ENCODE measurements around the gene RGS2. TPM values are rescaled to one million over a fixed set of nuclear protein-coding genes. Genes with fewer than 3 reads are reported as not detected.

RGS2 gene
- total and polyA plus RNA-seq, 9 of the 15 experiments (the other 6 are each of a cell fraction or from before 2014, with no cell fraction given), result 2.5 to 5.4 (median 3.8) TPM

DNA sequence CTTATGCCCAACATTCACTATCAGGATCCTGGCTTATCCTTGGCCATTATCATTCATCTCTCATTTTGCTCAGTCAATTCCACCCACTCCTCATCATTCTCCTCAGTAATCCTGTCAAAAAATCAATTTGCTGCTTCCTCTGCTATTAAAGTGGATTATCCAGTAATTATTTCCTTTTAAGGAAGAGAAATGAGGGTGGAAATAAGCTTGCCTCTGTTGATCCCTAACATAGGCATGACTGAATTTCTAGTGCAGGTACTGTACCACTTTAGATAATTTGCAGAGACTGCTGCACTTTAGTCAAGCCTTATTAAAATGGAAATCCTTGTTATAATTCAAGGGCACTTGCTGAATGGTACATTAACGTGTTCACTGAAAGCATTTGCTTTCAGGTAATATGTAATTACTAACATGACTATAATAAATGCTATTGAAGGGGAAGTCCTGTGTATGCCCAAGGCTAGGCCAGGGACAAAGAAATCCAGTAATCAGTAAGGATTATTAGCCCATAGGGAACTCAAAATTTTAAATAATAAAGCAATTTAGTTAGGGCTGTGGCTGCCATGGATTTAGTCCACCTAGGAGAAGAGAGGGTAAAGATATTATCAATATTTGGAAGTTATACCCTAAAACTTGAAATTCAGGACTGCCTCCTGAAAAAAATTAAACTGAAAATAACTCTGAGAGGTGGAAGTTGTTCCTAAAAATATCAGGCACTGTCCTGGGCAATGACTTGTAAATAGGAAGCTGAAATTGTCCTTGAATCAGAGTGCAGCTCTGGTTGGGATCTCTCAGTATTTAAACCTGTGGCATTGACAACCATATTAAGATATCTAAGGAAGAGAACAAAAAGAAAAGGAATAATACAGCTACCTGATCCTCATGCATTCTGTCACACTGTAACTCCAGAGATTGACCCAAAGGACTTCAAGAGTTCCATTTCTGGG, 43.4 kb downstream of the RGS2 start (continued):
- TF ChIP-seq, protein P1, sequence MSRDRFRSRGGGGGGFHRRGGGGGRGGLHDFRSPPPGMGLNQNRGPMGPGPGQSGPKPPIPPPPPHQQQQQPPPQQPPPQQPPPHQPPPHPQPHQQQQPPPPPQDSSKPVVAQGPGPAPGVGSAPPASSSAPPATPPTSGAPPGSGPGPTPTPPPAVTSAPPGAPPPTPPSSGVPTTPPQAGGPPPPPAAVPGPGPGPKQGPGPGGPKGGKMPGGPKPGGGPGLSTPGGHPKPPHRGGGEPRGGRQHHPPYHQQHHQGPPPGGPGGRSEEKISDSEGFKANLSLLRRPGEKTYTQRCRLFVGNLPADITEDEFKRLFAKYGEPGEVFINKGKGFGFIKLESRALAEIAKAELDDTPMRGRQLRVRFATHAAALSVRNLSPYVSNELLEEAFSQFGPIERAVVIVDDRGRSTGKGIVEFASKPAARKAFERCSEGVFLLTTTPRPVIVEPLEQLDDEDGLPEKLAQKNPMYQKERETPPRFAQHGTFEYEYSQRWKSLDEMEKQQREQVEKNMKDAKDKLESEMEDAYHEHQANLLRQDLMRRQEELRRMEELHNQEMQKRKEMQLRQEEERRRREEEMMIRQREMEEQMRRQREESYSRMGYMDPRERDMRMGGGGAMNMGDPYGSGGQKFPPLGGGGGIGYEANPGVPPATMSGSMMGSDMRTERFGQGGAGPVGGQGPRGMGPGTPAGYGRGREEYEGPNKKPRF (IDR thresholded peaks at IDR 0.05; ENCODE audit: low read depth, low read length), result no peak
- TF ChIP-seq NONO (IDR thresholded peaks at IDR 0.05; ENCODE audit: low read depth in 2 of 2, low read length in 1 of 2), result no peak
- no peak for TF ChIP-seq NCOA2 (IDR thresholded peaks at IDR 0.05; ENCODE audit: partially characterized antibody in 2 of 2)
- no peak for TF ChIP-seq FOXK2 (conservative IDR thresholded peaks at IDR 0.05 in 1 of 2, IDR thresholded peaks at IDR 0.05 in 1 of 2; ENCODE audit: low read depth in 2 of 2)

DNA sequence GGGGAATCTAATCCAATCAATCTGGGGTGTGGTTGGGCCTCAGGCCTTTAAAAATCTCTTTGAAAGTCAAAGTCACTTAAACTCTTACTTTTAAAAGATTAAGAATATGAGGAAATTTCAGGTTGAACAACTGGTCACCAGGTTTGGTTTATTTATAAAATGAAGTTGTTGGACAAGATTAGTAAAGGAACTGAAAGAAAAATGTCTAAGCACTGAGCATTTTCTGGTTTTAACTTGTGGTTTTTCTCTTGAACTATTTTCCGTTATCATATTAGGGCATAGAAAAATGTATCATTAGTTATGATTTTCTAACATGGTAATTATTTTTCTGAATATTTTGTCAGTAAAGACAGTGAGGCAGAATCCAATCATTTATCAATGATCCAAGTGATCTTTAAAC, 49.6 kb downstream of the RGS2 start:
- CTCF ChIA-PET (ENCODE audit: low intra/inter-chr PET ratio), result no interaction called here
- POLR2A ChIA-PET, result no interaction called here
- in situ Hi-C loops (cut with MboI) (no loop called here), intact Hi-C loops (cut with micrococcal nuclease) (no loop called here)
- H4K20me1 ChIP-seq (replicated peaks; ENCODE audit: control insufficient read depth, insufficient read depth, low read length), result no peaks in the 10 kb centered on the region
- no peaks in the 10 kb centered on the region for H3K9me1 ChIP-seq (ENCODE audit: control insufficient read depth, insufficient read depth, low read length)
- TF ChIP-seq, protein P2, sequence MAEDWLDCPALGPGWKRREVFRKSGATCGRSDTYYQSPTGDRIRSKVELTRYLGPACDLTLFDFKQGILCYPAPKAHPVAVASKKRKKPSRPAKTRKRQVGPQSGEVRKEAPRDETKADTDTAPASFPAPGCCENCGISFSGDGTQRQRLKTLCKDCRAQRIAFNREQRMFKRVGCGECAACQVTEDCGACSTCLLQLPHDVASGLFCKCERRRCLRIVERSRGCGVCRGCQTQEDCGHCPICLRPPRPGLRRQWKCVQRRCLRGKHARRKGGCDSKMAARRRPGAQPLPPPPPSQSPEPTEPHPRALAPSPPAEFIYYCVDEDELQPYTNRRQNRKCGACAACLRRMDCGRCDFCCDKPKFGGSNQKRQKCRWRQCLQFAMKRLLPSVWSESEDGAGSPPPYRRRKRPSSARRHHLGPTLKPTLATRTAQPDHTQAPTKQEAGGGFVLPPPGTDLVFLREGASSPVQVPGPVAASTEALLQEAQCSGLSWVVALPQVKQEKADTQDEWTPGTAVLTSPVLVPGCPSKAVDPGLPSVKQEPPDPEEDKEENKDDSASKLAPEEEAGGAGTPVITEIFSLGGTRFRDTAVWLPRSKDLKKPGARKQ (CRISPR knock-in tag; IDR thresholded peaks at IDR 0.05), result no peak
- TF ChIP-seq, protein P3, sequence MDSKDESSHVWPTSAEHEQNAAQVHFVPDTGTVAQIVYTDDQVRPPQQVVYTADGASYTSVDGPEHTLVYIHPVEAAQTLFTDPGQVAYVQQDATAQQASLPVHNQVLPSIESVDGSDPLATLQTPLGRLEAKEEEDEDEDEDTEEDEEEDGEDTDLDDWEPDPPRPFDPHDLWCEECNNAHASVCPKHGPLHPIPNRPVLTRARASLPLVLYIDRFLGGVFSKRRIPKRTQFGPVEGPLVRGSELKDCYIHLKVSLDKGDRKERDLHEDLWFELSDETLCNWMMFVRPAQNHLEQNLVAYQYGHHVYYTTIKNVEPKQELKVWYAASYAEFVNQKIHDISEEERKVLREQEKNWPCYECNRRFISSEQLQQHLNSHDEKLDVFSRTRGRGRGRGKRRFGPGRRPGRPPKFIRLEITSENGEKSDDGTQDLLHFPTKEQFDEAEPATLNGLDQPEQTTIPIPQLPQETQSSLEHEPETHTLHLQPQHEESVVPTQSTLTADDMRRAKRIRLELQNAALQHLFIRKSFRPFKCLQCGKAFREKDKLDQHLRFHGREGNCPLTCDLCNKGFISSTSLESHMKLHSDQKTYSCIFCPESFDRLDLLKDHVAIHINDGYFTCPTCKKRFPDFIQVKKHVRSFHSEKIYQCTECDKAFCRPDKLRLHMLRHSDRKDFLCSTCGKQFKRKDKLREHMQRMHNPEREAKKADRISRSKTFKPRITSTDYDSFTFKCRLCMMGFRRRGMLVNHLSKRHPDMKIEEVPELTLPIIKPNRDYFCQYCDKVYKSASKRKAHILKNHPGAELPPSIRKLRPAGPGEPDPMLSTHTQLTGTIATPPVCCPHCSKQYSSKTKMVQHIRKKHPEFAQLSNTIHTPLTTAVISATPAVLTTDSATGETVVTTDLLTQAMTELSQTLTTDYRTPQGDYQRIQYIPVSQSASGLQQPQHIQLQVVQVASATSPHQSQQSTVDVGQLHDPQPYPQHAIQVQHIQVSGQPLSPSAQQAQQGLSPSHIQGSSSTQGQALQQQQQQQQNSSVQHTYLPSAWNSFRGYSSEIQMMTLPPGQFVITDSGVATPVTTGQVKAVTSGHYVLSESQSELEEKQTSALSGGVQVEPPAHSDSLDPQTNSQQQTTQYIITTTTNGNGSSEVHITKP (IDR thresholded peaks at IDR 0.05; ENCODE audit: partially characterized antibody), result no peak
- no TSS peak for BruUV-seq (replicated peaks)
- no peaks in the 10 kb centered on the region for H3K36me3 ChIP-seq (ENCODE audit: control insufficient read depth, insufficient read depth, low read length)
- ATAC-seq (no peak), FAIRE-seq (no peak), DNase-seq (ENCODE audit: extremely low read depth in 1 of 4, low spot score in 3 of 4) (no peak)
- no peak overlapping the region for H2AFZ ChIP-seq (ENCODE audit: low read depth, low read length)
- H3K9me3 ChIP-seq (replicated peaks; ENCODE audit: control insufficient read depth, insufficient read depth, low read depth, low read length), result no peaks in the 10 kb centered on the region
- H3K4me3 ChIP-seq, result no peak overlapping the region
- WGBS (ENCODE audit: insufficient coverage, low coverage, missing lambda C conversion rate), result 0% methylated on average over 1 of the region's 1 CpG
- H3K9ac ChIP-seq (ENCODE audit: insufficient read depth in 1 of 2, low read depth in 2 of 2, low read length in 2 of 2), result no peak overlapping the region
- no peaks in the 10 kb centered on the region; a peak in 1 of 5 replicates for H3K27me3 ChIP-seq (ENCODE audit: control insufficient read depth in 2 of 2, insufficient read depth in 2 of 2, low read length in 2 of 2)
- H3K27ac ChIP-seq (ENCODE audit: extremely low read depth, low read depth, low read length), result no peak overlapping the region
- no peaks in the 10 kb centered on the region for H3K79me2 ChIP-seq (ENCODE audit: control insufficient read depth, insufficient read depth, low read length)
- H3K4me2 ChIP-seq (ENCODE audit: insufficient read depth, low read length), result no peak overlapping the region
- no peaks in the 10 kb centered on the region for H3K4me1 ChIP-seq (replicated peaks in 1 of 2; ENCODE audit: control insufficient read depth in 2 of 2, insufficient read depth in 2 of 2, low read length in 2 of 2)
